Measurements from ENCODE around the gene BUB1. TPM values are rescaled to one million over a fixed set of nuclear protein-coding genes. Genes with fewer than 3 reads are reported as not detected.

Gene BUB1
- total RNA-seq, 1 donor from 2014 or later = 12.5 TPM

GRCh38 chr2:110720547-110720946 is 42.7 kb upstream of the BUB1 start:
- Mint-ChIP-seq H3K4me1 (ENCODE audit: unreplicated experiment) (peaks cover 3% of the 10 kb centered on the region), H3K27me3 (ENCODE audit: unreplicated experiment) (peaks cover 2% of the 10 kb centered on the region), H3K27ac (ENCODE audit: unreplicated experiment) (no peak overlapping the region), H3K4me3 (ENCODE audit: unreplicated experiment) (no peak overlapping the region), H3K36me3 (ENCODE audit: low read depth, unreplicated experiment) (no peaks in the 10 kb centered on the region), H3K9me3 (ENCODE audit: unreplicated experiment) (no peaks in the 10 kb centered on the region)
- no peak for DNase-seq (ENCODE audit: low spot score)
- TF ChIP-seq CTCF (IDR thresholded peaks at IDR 0.05; ENCODE audit: unreplicated experiment) = no peak

DNA sequence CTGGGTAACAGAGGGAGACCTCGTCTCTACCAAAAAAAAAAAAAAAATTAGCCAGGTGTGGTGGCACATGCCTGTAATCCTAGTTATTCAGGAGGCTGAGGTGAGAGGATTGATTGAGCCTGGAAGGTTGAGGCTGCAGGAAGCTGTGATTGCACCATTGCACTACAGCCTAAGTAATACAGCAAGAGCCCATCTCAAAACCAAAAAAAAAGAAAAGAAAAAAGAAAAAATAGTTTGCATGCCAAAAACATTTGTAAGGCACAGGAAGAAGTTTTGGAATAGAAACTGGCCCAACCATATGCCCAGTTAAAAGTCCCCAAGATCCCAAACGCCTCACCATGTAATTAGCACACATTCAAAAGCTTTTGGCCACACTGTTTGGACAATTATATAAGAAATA is 41.1 kb upstream of the BUB1 start:
- peaks cover 3% of the 10 kb centered on the region for H3K4me1 Mint-ChIP-seq (ENCODE audit: unreplicated experiment)
- H3K27me3 Mint-ChIP-seq (ENCODE audit: unreplicated experiment) = no peaks in the 10 kb centered on the region
- H3K9me3 Mint-ChIP-seq (ENCODE audit: unreplicated experiment) = no peaks in the 10 kb centered on the region
- H3K4me3 Mint-ChIP-seq (ENCODE audit: unreplicated experiment) = no peak overlapping the region
- DNase-seq (ENCODE audit: low spot score) = no peak
- no peak for TF ChIP-seq CTCF (IDR thresholded peaks at IDR 0.05; ENCODE audit: unreplicated experiment)
- no peaks in the 10 kb centered on the region for H3K36me3 Mint-ChIP-seq (ENCODE audit: low read depth, unreplicated experiment)
- H3K27ac Mint-ChIP-seq (ENCODE audit: unreplicated experiment) = no peak overlapping the region

DNA sequence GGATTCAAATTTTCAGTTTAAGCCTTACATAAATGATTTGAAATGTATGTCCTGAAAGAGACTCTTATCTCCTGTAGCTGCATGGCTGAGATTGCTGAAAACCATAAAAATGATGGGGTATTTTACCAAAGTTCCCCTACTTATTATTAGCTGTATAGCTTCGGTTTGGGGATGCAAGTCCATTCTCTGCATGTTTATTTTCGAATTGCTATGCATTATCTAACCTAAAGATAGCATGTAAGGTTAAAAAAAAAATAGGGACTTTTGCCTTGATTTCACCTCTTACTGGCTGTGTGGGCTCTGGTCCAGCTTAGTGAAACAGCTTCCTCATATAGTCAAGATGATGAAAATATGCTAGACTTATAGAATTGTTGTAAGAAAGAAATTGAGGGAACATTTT is 40.5 kb upstream of the BUB1 start:
- H3K4me3 Mint-ChIP-seq (ENCODE audit: unreplicated experiment) = no peak overlapping the region
- H3K36me3 Mint-ChIP-seq (ENCODE audit: low read depth, unreplicated experiment) = no peaks in the 10 kb centered on the region
- H3K4me1 Mint-ChIP-seq (ENCODE audit: unreplicated experiment) = no peaks in the 10 kb centered on the region
- no peak for DNase-seq (ENCODE audit: low spot score)
- H3K27me3 Mint-ChIP-seq (ENCODE audit: unreplicated experiment) = no peaks in the 10 kb centered on the region
- TF ChIP-seq CTCF (IDR thresholded peaks at IDR 0.05; ENCODE audit: unreplicated experiment) = no peak
- H3K27ac Mint-ChIP-seq (ENCODE audit: unreplicated experiment) = no peak overlapping the region
- no peaks in the 10 kb centered on the region for H3K9me3 Mint-ChIP-seq (ENCODE audit: unreplicated experiment)

DNA sequence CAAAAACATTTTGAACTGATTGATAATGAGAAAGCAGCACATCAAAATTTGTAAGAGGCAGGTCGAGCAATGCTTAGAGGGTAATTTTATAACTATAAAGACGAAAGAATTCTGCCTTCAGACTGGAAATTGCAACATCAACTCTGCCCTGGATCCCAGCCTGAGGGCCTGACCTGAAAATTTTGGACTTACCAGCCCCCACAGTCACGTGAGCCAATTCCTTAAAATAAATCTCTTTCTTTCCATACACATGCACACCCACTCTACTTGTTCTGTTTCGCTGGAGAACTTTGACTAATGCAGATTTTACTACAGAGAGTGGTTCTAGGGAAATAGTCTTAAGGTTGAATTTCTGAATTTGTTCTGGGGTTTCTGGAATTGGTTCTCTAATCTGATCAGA is 39.9 kb upstream of the BUB1 start:
- H3K4me1 Mint-ChIP-seq (ENCODE audit: unreplicated experiment) = no peaks in the 10 kb centered on the region
- DNase-seq (ENCODE audit: low spot score) = no peak
- no peak for TF ChIP-seq CTCF (IDR thresholded peaks at IDR 0.05; ENCODE audit: unreplicated experiment)
- peaks cover 2% of the 10 kb centered on the region for H3K27me3 Mint-ChIP-seq (ENCODE audit: unreplicated experiment)
- H3K27ac Mint-ChIP-seq (ENCODE audit: unreplicated experiment) = no peak overlapping the region
- no peaks in the 10 kb centered on the region for H3K9me3 Mint-ChIP-seq (ENCODE audit: unreplicated experiment)
- no peak overlapping the region for H3K4me3 Mint-ChIP-seq (ENCODE audit: unreplicated experiment)
- no peaks in the 10 kb centered on the region for H3K36me3 Mint-ChIP-seq (ENCODE audit: low read depth, unreplicated experiment)

DNA sequence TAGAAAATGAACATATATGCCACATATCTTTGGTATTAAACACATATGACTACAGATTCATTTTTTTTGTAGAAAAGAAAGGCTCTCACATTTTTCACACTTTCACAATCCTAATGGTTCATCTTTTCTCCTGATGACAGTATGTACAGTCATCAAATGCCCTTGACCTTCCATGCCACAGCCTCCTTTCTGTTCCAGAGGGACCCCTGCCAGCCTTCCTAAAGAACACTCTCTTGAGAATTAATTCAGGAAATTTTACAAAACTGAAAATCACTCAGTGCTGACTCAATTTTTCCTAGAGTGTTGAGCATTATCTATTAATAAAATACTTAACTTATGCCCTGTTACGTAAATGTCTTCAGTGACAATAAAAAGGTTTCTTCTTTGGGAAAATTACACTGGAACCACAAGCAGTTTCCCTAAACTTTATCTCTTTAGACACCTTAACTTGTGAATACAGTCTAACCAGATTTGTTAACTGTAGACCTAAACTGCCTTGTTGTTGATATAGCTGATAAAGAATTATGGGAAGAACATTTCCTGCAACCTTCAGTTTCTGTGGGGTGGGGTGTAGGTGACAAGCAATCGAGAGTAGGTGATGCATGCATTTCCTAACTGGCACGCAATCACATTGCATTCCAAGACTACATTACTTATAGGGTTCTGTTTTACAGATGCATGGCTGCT is 39.2 kb upstream of the BUB1 start:
- H3K27me3 Mint-ChIP-seq (ENCODE audit: unreplicated experiment) = peaks cover 2% of the 10 kb centered on the region
- H3K27ac Mint-ChIP-seq (ENCODE audit: unreplicated experiment) = no peak overlapping the region
- no peaks in the 10 kb centered on the region for H3K36me3 Mint-ChIP-seq (ENCODE audit: low read depth, unreplicated experiment)
- H3K4me3 Mint-ChIP-seq (ENCODE audit: unreplicated experiment) = no peak overlapping the region
- H3K4me1 Mint-ChIP-seq (ENCODE audit: unreplicated experiment) = no peaks in the 10 kb centered on the region
- DNase-seq (ENCODE audit: low spot score) = no peak
- no peak for TF ChIP-seq CTCF (IDR thresholded peaks at IDR 0.05; ENCODE audit: unreplicated experiment)
- H3K9me3 Mint-ChIP-seq (ENCODE audit: unreplicated experiment) = no peaks in the 10 kb centered on the region
